ENCODE results near the gene LONP1. TPM values are rescaled to one million over a fixed set of nuclear protein-coding genes. Genes with fewer than 3 reads are reported as not detected.

The LONP1 gene
- total RNA-seq, 1 experiment from 2014 or later: 186 TPM

DNA sequence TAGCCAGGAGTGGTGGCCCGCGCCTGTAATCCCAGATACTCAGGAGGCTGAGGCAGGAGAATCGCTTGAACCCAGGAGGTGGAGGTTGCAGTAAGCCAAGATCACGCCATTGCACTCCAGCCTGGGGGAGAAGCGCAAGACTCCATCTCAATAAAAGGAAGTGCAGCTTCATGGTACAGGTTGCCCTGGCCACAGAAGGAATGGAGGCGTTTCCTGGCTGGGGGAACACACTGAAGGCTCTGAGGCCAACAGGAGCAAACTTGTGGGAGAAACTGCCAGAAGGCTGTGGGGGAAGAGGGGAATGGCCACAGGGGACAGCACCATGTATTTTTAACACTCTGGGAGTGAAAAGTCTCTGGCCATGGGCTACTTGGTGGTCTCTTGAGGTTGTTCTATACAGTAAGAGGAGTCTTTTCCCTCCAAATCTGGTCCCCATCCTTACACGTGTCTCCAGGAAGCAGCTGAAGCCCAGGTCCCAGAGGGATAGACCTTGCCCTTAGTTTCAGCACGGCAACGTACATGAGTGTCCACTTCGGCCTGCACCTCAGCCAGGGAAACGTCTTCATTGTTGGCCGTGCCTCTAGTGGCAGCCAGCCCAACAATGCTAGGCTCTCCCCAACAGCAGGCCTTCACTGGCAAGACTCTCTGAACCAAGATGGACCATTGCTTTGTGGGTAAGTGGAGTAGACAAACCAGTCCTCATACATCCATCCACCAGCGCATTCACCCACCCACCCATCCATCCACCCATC lies 47.1 kb downstream of the LONP1 start (continued):
- TF ChIP-seq, protein P1, sequence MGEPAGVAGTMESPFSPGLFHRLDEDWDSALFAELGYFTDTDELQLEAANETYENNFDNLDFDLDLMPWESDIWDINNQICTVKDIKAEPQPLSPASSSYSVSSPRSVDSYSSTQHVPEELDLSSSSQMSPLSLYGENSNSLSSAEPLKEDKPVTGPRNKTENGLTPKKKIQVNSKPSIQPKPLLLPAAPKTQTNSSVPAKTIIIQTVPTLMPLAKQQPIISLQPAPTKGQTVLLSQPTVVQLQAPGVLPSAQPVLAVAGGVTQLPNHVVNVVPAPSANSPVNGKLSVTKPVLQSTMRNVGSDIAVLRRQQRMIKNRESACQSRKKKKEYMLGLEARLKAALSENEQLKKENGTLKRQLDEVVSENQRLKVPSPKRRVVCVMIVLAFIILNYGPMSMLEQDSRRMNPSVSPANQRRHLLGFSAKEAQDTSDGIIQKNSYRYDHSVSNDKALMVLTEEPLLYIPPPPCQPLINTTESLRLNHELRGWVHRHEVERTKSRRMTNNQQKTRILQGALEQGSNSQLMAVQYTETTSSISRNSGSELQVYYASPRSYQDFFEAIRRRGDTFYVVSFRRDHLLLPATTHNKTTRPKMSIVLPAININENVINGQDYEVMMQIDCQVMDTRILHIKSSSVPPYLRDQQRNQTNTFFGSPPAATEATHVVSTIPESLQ (CRISPR knock-in tag; IDR thresholded peaks at IDR 0.05): no peak
- TF ChIP-seq ZNF416 (CRISPR knock-in tag; IDR thresholded peaks at IDR 0.05) (no peak), CREM (CRISPR knock-in tag; IDR thresholded peaks at IDR 0.05) (no peak), GABPB1 (CRISPR knock-in tag; IDR thresholded peaks at IDR 0.05) (no peak), PREB (CRISPR knock-in tag; IDR thresholded peaks at IDR 0.05; ENCODE audit: borderline replicate concordance) (no peak)

- ATAC-seq (no peak), DNase-seq (ENCODE audit: low spot score) (no peak)
- TF ChIP-seq E2F4 (CRISPR knock-in tag; IDR thresholded peaks at IDR 0.05; ENCODE audit: borderline replicate concordance, low read depth) (no peak), SP1 (CRISPR knock-in tag; conservative IDR thresholded peaks at IDR 0.05) (no peak), PRRX2 (CRISPR knock-in tag; IDR thresholded peaks at IDR 0.05) (no peak), EMX1 (CRISPR knock-in tag; IDR thresholded peaks at IDR 0.05) (no peak), TEAD4 (CRISPR knock-in tag; IDR thresholded peaks at IDR 0.05) (no peak), ZNF532 (CRISPR knock-in tag; IDR thresholded peaks at IDR 0.05; ENCODE audit: borderline replicate concordance) (no peak), ELF4 (CRISPR knock-in tag; IDR thresholded peaks at IDR 0.05; ENCODE audit: low read depth) (no peak), GTF2I (CRISPR knock-in tag; conservative IDR thresholded peaks at IDR 0.05) (no peak), ZSCAN18 (CRISPR knock-in tag; IDR thresholded peaks at IDR 0.05) (no peak)
- TF ChIP-seq, protein P1 (CRISPR knock-in tag; IDR thresholded peaks at IDR 0.05): no peak
- POLR2A ChIA-PET: no interaction called here
- no peaks in the 10 kb centered on the region for H3K9me3 Mint-ChIP-seq
- CTCF ChIA-PET: no interaction called here
- H3K27ac Mint-ChIP-seq: no peak overlapping the region
- no peak overlapping the region for H3K4me3 Mint-ChIP-seq
- H3K27me3 Mint-ChIP-seq (ENCODE audit: low read depth): no peaks in the 10 kb centered on the region
- peaks cover 26% of the 10 kb centered on the region for H3K36me3 Mint-ChIP-seq
- H3K4me1 Mint-ChIP-seq: peaks cover 11% of the 10 kb centered on the region
Measured at GRCh38 chr19:5671600-5671999, 48.3 kb downstream of the LONP1 start.

Measured in WTC11 (cell line).